A673 (cell line): ENCODE results near the gene NUP37. TPM values are rescaled to one million over a fixed set of nuclear protein-coding genes. Genes with fewer than 3 reads are reported as not detected.
A peak's percentile ranks its signal among the peaks of the same experiment; 100 is the strongest.

Experiments
- BruUV-seq: library from RNA; stranded (reverse); fragments of 400-500 nt; replicated peaks from 2 replicates; lab custom pipeline; 2021; lab: Mats Ljungman, UMichigan
- CTCF ChIA-PET: fragments of 300-600 bp; sonication (Branson Sonifier 250); formaldehyde crosslinking; loops from one replicate; lab custom pipeline; 2022; ENCODE audit warnings: antibody characterized with exemption; lab: Charles Lee
- POLR2A ChIA-PET: fragments of 300-600 bp; sonication (Branson Sonifier 250); formaldehyde crosslinking; loops from one replicate; lab custom pipeline; 2022; ENCODE audit warnings: antibody characterized with exemption; ENCODE audit not compliant: low non-redundant PET; lab: Charles Lee
- DNase-seq: peaks from one replicate; pipeline ENCODE4 v3.0.0-alpha.2; 2015; ENCODE audit warnings: low spot score
- H3K27ac ChIP-seq: fragments of 200-600 bp; sonication (generic); 2 replicates; pipeline ENCODE4 v1.5.1; 2016; ENCODE audit warnings: mixed run types, low read depth, mild to moderate bottlenecking, mixed read lengths, antibody characterized with exemption, low read length; ENCODE audit not compliant: poor library complexity, severe bottlenecking
- H3K27me3 ChIP-seq: fragments of 200-600 bp; sonication (generic); replicated peaks from 2 replicates; pipeline ENCODE4 v1.6.1; 2017; ENCODE audit warnings: mixed run types, low read depth, mild to moderate bottlenecking, mixed read lengths, antibody characterized with exemption, low read length; ENCODE audit not compliant: insufficient read depth, poor library complexity
- H3K36me3 ChIP-seq: fragments of 200-600 bp; sonication (generic); 2 replicates; pipeline ENCODE4 v1.6.1; 2016; ENCODE audit warnings: mixed run types, mild to moderate bottlenecking, mixed read lengths, antibody characterized with exemption, low read length; ENCODE audit not compliant: insufficient read depth, poor library complexity, severe bottlenecking
- H3K4me1 ChIP-seq: fragments of 200-600 bp; sonication (generic); 2 replicates; pipeline ENCODE4 v1.6.1; 2017; ENCODE audit warnings: mixed run types, mild to moderate bottlenecking, mixed read lengths, antibody characterized with exemption, low read length; ENCODE audit not compliant: insufficient read depth, poor library complexity, severe bottlenecking
- H3K4me3 ChIP-seq: fragments of 200-600 bp; sonication (generic); 2 replicates; pipeline ENCODE4 v1.5.1; 2016; ENCODE audit warnings: low read depth, mixed run types, mild to moderate bottlenecking, mixed read lengths, low read length; ENCODE audit not compliant: poor library complexity, severe bottlenecking
- H3K9me3 ChIP-seq: fragments of 200-600 bp; sonication (generic); 2 replicates; pipeline ENCODE4 v1.6.1; 2016; ENCODE audit warnings: mixed run types, low read depth, mild to moderate bottlenecking, mixed read lengths, antibody characterized with exemption, low read length; ENCODE audit not compliant: poor library complexity, severe bottlenecking
- EZH2 ChIP-seq: fragments of 200-600 bp; sonication (generic); IDR thresholded peaks from 2 replicates; pipeline ENCODE4 v1.6.1; 2017; ENCODE audit warnings: borderline replicate concordance, low read depth, mild to moderate bottlenecking, mixed read lengths, antibody characterized with exemption, low read length; ENCODE audit not compliant: poor library complexity, severe bottlenecking
- intact Hi-C: fragments of 100-400 bp; cut with micrococcal nuclease; formaldehyde crosslinking; loops from one replicate; pipeline ENCODE4 v1.10.0; 2022; ENCODE audit not compliant: unreplicated experiment
- total RNA-seq: library from RNA; stranded (reverse); gene quantifications from 2 replicates; pipeline ENCODE4 v1.2.3, GENCODE V29; 2021
- TF ChIP-seq, protein P1 (sequence below): fragments of 300-800, 200-600 bp; sonication (generic); conservative IDR thresholded peaks from 2 replicates; pipeline ENCODE4 v1.5.1; 2017; ENCODE audit warnings: low read depth, mild to moderate bottlenecking, antibody characterized with exemption, low read length, moderate library complexity, mixed read lengths

Gene NUP37
- total RNA-seq, 1 experiment from 2014 or later = 48.4 TPM

DNA sequence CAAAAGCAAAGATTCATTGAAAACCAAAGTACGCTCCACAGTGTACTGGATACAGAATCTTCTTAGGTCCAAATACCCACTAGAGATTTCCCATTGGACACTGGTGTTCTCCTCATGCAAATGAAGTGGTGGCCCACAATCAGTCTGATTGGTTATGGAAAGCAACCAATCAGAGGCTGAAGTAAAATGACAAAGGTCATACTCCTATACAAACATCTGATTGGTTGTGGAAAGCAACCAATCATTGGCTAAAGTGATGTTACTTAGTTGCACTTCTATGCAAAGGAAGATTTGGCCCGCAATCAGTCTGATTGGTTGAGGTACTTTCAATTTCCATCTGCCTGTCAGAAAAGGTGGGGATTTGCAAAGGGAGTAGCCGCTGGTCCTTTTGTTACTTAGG, 56.8 kb downstream of the NUP37 start:
- CTCF ChIA-PET = no interaction called here
- no peak overlapping the region for H3K27ac ChIP-seq
- H3K9me3 ChIP-seq = no peaks in the 10 kb centered on the region
- POLR2A ChIA-PET = no interaction called here
- no peaks in the 10 kb centered on the region for H3K36me3 ChIP-seq
- DNase-seq = peak; percentile 28
- TF ChIP-seq, protein P1, sequence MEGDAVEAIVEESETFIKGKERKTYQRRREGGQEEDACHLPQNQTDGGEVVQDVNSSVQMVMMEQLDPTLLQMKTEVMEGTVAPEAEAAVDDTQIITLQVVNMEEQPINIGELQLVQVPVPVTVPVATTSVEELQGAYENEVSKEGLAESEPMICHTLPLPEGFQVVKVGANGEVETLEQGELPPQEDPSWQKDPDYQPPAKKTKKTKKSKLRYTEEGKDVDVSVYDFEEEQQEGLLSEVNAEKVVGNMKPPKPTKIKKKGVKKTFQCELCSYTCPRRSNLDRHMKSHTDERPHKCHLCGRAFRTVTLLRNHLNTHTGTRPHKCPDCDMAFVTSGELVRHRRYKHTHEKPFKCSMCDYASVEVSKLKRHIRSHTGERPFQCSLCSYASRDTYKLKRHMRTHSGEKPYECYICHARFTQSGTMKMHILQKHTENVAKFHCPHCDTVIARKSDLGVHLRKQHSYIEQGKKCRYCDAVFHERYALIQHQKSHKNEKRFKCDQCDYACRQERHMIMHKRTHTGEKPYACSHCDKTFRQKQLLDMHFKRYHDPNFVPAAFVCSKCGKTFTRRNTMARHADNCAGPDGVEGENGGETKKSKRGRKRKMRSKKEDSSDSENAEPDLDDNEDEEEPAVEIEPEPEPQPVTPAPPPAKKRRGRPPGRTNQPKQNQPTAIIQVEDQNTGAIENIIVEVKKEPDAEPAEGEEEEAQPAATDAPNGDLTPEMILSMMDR = no peak
- TF ChIP-seq EZH2 = no peak
- H3K27me3 ChIP-seq = no peaks in the 10 kb centered on the region
- H3K4me1 ChIP-seq = peaks cover 3% of the 10 kb centered on the region
- no TSS peak for BruUV-seq
- H3K4me3 ChIP-seq = no peak overlapping the region
- intact Hi-C loops = no loop called here

DNA sequence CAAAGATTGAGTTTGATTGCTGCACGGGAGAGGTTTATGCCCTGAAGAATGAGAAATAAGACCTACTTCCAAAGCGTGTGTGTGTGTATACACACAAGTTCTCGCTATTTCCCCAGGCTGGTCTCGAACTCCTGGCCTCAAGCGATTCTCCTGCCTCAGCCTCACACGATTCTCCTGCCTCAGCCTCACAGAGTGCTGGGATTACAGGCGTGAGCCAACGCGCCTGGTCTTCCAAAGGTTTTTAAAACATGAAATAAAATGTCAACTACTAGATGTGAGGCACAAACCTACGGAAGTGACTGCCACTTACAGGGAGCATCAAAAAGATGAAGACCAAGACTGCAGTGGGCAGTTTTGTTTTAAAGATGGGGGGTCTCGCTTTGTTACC, 57.5 kb downstream of the NUP37 start:
- H3K4me3 ChIP-seq = peak overlapping the region; percentile 68
- CTCF ChIA-PET = interaction anchor here (0.8 kb wide), 1 partner anchor 707 kb away, joined by 4 read pairs; no protein-coding TSS in a partner anchor
- POLR2A ChIA-PET = no interaction called here
- no peaks in the 10 kb centered on the region for H3K36me3 ChIP-seq
- intact Hi-C loops = no loop called here
- TF ChIP-seq, protein P1 = no peak
- TF ChIP-seq EZH2 = no peak
- no peak overlapping the region for H3K27ac ChIP-seq
- BruUV-seq = no TSS peak
- H3K9me3 ChIP-seq = no peaks in the 10 kb centered on the region
- H3K27me3 ChIP-seq = no peaks in the 10 kb centered on the region
- no peak for DNase-seq
- peaks cover 3% of the 10 kb centered on the region for H3K4me1 ChIP-seq

DNA sequence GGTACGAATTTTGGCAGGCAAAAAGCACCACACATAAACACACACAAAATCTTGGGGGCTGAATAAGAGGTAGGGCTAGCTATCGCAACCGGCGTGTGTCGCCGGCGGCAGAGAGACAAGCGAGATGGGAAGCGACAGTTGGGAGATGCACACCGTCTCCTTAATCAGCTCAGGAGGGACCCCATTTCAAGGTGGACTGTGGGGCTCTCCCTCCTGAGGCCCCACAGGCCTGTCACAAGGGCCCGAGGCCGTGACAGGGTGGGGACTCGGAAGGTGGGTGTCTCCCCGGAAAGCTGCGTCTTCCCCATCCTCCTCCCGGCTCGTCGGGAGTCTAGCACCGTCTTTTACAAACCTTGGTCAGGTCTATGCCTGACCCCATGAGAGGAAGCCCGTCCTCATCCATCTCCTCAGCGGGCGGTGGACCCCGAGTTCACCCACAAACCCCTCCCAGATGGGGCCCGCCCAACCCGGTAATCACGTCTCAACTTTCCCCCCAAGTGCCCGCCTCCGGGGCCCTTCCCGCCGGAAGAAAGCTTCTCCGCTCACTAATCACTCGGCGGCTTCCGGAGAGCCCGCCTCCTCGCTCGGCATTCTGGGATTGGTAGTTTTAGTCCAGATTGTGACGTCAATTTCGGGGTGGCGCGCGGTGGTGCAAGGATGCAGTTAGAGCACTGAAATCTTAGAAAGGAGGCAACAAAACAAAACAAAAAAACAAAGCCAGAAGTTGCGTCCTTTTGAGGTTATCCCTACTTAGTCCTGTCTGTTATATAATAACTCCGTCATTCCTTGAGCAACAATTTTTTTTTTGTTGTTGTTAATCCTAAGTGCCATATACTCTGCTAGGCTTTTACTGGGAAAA, 58.1 kb downstream of the NUP37 start, which contains the start of gene WASHC3:
Gene WASHC3 (minus strand): TSS at position 432 of the 859 bp plus-strand sequence. CDS start 29 bp downstream, at position 403.
- intact Hi-C loops = no loop called here
- POLR2A ChIA-PET = no interaction called here

More for the DNA sequence above, 58.1 kb downstream of the NUP37 start, which contains the start of gene WASHC3:
- Histone ChIP-seq H3K36me3 (no peaks in the 10 kb centered on the region), H3K9me3 (no peaks in the 10 kb centered on the region), H3K4me1 (peaks cover 3% of the 10 kb centered on the region), H3K4me3 (peak within 1 kb of the TSS; percentile 68), H3K27ac (peak within 1 kb of the TSS; percentile 68), H3K27me3 (no peaks in the 10 kb centered on the region)
- BruUV-seq = TSS peak; percentile 68
- CTCF ChIA-PET = interaction anchor here (0.8 kb wide), 1 partner anchor 707 kb away, joined by 4 read pairs; no protein-coding TSS in a partner anchor
- no peak for TF ChIP-seq EZH2
- DNase-seq = peak; percentile 97
